Suprapubic skin (tissue), 3 donors: ENCODE results near the gene RUNX2.

Experiments used
- CTCF ChIP-seq, 2 donors: fragments of 200-600 bp in 1 of 2; fragments of 450-650 bp in 1 of 2; sonication (generic) in 1 of 2; IDR thresholded peaks; one replicate each; pipeline ENCODE4 v1.5.1; 2016 to 2019; ENCODE audit warnings: antibody characterized with exemption in 2 of 2, mild to moderate bottlenecking in 1 of 2, moderate library complexity in 1 of 2
- POLR2A ChIP-seq, 2 donors: fragments of 450-650 bp; IDR thresholded peaks; one replicate each; pipeline ENCODE4 v1.6.1; 2017; ENCODE audit warnings: antibody characterized with exemption in 2 of 2, mild to moderate bottlenecking in 2 of 2, moderate library complexity in 2 of 2

- no peak for TF ChIP-seq CTCF (IDR thresholded peaks at IDR 0.05)
- no peak for TF ChIP-seq POLR2A (IDR thresholded peaks at IDR 0.05)
Measured at GRCh38 chr6:45678285-45678607, 350.1 kb downstream of the RUNX2 start.
